GM19324 (cell line): ENCODE data around the gene TMEM14B.
"Not testable (repeated sequence)": the region's sequence is repeated elsewhere in the genome, so short reads cannot be mapped to it uniquely, and the experiment has no call there.

Source experiments
- ATAC-seq: cut with Tn5 transposase; IDR thresholded peaks from one replicate; pipeline ENCODE4 v1.9.1; 2021; ENCODE audit warnings: mild to moderate bottlenecking, moderate library complexity; ENCODE audit not compliant: unreplicated experiment, low FRiP score

TMEM14B gene

DNA sequence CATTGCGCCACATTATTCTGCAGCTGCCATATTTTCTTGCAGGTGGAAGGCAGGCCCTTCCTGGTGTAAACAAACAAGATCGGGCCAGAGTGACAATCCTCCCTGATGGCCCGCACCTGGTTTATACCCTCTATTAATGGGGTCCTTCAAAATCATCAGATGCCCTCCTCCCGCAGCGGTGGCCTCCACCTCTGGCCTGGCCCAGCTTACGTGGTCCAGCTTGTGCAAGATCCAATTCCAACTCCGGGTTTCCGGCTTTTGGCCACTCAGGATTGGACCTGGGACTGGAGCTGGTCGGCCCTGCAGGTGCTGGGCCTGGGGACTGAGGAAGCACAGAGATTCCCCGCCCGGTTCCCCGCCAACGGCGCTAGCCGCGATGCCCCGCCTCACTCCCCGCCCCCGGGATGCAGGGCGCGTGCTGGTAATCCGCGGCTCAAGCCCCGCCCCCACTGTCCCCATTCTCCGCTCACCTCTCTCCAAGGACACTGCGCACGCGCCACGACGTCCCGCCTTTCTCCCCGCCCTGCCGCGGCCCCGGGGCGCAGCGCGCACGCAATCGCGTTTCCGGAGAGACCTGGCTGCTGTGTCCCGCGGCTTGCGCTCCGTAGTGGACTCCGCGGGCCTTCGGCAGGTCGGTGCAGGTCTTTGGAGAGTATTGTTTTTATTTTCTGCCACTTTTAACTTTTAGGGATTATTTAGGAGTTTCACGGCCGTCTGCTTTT is at the start of gene TMEM14B:
Gene TMEM14B, plus strand, starts transcription at position 555 of the 722 bp plus-strand sequence. CDS start 1,441 bp downstream, outside the sequence.
- ATAC-seq: peak; percentile 99

DNA sequence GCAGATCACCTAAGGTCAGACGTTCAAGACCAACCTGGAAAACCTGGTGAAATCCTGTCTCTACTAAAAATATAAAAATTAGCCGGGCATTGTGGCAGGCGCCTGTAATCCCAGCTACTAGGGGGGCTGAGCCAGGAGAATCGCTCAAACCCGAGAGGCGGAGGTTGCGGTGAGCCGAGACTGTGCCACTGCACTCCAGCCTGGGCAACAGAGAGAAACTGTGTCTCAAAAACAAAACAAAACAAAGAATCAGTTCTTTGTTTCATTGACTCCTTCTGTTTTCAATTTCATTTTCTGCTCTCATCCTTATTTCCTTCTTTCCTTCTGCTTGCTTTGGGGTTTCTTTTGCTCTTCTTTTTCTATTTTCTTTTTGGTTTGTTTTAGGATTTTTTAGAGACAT is 33.6 kb upstream of the TMEM14B start:
- no peak for ATAC-seq

DNA sequence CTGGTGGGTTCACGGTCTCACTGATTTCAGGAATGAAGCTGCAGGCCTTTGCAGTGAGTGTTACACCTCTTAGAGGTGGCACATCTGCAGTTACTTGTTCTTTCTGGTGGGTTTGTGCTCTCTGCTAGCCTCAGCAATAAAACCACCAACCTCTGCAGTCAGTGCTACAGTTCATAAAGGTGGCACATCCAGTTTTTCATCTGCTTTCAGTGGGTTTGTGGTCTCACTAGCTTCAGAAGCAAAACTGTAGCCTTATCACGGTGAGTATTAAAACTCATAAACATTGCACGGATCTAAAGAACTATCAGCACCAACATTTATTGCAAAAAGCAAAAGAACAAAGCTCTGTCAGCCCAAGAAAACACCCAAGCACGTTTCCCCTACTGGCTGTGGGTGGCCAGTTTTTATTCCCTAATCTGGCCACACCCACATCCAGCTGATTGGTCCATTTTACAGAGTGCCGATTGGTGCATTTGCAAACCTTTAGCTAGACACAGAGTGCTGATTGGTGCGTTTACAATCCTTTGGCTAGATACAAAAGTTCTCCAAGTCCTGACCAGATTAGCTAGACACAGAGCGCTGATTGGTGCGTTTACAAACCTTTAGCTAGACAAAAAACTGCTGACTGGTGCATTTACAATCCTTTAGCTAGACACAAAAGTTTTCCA is 28.2 kb upstream of the TMEM14B start:
- ATAC-seq: no peak

DNA sequence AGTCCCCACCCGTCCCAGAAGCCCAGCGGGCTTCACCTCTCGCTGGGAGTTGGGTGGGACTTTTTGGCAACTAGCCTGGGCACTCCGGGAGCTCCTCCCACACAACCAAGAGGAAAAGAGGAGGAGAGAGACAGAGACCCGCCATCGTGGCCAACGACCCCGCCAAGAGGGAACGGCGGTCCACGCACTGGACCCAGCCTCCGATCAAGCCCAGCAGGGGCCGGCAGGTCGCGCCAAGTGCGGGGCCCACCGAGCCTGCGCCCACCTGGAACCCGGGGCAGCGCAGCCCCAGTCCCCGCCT is 27.7 kb upstream of the TMEM14B start:
- no peak for ATAC-seq

DNA sequence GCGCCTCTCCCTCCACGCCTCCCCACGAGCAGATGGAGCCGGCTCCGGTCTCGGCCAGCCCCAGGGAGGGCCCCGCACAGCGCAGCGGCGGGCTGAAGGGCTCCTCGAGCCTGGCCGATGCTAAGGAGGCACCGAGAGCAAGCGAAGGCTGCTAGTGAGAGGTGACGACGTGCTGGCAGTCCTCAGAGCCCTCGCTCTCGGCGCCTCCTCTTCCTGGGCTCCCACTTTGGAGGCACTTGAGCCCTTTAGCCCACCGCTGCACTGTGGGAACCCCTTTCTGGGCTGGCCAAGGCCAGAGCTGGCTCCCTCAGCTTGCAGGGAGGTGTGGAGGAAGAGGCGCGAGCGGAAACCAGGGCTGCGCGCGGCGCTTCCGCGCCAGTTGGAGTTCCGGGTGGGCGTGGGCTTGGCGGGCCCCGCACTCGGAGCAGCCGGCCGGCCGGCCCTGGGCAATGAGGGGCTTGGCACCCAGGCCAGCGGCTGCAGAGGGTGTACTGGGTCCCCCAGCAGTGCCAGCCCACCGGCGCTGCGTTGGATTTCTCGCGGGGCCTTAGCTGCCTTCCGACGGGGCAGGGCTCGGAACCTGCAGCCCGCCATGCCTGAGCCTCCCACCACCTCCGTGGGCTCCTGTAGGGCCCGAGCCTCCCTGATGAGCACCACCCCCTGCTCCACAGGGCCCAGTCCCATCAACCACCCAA is 27.2 kb upstream of the TMEM14B start:
- no peak for ATAC-seq

DNA sequence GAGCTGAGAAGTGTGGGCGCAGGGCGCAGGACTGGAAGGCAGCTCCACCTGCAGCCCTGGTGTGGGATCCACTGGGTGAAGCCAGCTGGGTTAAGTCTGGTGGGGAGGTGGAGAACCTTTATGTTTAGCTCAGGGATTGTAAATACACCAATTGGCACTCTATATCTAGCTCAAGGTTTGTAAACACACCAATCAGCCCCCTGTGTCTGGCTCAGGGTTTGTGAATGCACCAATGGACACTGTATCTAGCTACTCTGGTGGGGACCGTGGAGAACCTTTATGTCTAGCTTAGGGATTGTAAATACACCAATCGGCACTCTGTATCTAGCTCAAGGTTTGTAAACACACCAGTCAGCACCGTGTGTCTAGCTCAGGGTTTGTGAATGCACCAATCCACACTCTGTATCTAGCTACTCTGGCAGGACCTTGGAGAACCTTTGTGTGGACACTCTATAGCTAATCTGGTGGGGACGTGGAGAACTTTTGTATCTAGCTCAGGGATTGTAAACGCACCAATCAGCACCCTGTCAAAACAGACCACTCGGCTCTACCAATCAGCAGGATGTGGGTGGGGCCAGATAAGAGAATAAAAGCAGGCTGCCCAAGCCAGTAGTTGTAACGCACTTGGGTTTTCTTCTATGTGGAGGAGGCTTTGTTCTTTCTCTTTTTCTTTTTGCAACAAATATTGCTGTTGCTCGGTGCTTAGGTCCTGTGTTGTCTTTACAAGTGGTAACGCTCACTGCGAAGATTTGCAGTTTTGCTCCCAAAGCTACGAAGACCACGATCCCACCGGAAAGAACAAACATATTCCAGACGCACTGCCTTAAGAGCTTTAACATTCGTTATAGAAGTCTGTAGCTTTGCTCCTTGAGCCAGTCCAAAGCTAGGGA is 26.4 kb upstream of the TMEM14B start:
- not testable (repeated sequence) for ATAC-seq

DNA sequence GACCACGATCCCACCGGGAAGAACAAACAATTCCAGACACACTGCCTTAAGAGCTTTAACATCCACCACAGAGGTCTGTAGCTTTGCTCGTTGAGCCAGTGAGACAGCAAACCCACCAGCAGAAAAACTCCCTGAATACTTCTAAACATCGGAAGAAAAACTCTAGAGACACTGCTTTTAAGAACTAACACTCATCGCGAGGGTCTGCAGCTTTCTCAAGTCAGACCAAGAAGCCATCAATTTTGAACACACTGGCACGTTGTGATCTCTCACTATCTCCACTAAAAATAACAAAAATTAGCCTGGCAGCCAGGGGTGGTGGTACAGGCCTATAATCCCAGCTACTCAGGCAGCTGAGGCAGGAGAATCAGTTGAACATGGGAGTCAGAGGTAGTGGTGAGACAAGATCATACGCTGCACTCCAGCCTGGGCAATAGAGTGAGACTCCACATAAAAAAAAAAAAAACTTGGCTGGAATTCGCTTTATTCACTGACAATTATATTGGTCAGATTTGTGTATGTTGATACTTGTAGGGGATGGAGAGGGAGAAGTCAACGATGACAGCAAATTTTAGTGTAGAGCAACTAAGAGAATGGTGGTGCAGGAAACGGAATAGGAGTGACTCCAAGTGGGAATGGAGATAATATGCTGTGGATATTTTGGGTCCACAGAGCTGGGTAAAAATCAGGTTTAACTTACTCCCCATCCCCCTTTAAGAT is 25.6 kb upstream of the TMEM14B start:
- no peak for ATAC-seq

DNA sequence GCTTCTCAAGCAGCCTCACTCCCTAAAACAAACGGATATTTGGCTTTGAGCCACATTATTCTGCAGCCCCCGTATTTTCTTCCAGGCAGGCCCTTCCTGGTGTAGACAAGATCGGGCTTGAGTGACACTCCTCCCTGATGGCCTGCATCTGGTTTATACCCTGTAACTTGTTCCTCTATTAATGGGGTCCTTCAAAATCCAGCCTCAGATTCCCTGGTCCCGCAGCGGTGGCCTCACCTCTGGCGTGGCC is 25.1 kb upstream of the TMEM14B start:
- no peak for ATAC-seq

DNA sequence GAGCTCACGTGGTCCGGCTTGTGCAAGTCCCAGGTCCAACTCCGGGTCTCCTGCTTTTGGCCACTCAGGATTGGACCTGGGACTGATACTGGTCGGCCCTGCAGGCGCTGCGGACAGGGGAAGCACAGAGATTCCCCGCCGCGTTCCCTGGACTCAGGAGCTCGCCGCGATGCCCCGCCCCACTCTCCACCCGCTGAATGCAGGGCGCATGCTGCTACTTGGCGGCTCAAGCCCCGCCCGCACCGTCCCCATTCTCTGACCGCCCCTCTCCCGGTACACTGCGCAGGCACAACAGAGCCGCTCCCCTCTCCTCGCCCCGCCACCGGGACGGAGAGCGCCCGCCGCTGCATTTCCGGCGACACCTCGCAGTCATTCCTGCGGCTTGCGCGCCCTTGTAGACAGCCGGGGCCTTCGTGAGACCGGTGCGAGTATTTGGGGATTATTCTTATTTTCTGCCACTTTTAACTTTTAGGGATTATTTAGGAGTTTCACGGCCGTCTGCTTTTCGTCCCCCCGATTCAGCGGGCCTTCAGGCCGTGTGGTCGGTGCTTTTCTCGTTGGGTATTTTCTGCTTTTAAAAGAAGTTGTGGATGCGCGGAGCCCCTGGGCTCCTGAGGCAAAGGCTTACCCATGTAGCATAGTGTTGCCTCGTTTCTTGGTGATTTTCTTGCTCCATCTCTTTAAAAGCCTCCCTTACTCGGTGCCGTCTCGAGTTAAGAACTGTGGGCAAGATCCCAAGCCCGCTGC is 24.6 kb upstream of the TMEM14B start, which contains the start of gene TMEM14C:
Gene TMEM14C, plus strand, starts transcription at position 251 of the 747 bp plus-strand sequence. CDS start 1,544 bp downstream, outside the sequence.
- peak; percentile 98 for ATAC-seq

DNA sequence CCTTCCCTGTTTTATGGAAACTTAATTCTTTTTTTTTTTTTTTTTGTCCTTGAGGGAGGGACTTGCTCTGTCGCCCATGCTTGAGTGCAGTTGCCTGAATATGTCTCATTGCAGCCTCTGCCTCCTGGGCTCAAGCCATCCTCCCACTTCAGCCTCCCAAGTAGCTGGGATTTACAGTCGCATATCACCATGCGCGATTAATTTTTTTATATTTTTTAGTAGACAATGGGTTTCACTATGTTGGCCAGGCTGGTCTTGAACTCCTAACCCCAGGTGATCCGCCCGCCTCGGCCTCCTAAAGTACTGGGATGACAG is 24.1 kb upstream of the TMEM14B start:
- no peak for ATAC-seq

DNA sequence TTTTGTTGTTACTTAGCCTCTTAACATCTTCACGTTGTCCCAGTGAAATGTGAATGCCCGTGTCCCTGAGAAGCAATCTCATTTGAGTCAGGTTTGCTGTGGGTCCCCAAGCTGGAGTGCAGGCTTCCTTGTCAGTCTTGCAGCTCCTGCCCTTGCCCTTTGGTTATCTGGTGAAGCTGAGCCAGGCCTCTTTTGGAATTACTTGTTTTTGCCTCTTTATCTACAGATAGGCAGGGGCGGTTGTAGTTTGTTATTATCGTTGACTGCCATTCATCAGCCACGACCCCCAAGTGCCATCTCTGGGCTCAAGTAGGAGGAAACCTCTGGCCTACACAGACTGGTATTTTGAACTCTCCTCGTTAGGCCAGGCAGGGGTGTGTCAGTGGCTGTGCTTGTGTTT is 22.6 kb upstream of the TMEM14B start:
- ATAC-seq: no peak

DNA sequence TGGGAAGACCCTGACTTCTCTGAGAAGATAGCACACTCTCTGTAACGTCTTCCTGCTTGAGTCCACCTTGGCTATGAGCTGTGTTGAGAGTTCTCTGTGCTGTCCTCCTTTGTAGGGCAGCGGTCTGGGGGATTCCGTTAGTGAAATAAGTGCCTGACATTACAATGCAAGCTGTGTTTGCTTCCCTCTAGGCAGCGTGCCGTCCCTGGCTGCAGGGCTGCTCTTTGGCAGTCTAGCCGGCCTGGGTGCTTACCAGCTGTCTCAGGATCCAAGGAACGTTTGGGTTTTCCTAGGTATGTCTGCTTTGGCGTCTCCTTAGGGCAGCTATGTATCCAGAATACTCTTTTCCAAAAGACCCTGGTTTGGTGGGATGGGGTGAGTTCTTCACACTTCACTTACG is 21.9 kb upstream of the TMEM14B start:
- ATAC-seq: no peak

DNA sequence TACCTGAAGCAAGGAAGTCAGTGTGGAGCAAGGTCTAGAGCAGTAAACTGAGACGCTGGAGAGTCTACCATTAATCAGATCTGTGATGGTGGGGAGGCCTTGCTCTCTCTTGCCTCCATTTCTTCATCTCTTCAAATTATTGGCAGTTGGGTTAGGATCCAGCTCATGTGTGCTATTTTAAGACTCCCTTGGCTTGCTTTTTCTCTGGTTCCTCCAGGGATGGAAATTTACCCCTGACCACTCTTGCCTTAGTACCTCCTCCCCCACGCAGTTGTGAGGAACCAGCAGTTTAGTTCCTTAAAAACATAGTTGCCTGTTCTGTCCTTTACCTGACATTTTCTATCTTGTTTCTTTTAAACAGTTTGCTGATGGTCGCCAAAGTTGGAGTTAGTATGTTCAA is 17.4 kb upstream of the TMEM14B start:
- ATAC-seq: no peak

DNA sequence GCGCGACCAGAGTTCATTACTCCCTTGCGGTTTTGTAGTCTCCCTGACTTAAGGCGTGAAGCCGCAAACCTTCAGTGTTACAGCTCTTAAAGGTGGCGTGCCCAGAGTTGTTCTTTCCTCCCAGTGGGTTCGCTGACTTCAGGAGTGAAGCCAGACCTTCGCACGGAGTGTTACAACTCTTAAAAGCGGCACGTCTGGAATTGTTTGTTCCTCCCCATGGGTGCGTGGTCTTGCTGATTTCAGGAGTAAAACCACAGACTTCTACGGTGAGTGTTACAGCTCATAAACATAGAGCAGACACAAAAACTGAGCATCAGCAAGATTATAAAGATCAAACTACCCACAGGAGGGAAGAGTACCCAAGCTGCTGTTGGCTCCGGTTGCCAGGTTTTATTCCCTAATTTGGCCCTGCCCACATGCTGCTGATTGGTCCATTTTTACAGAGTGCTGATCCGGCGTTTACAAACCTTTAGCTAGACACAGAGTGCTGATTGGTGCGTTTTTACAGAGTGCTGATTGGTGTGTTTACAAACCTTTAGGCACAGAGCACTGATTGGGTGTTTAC is 14.4 kb upstream of the TMEM14B start:
- ATAC-seq: no peak

DNA sequence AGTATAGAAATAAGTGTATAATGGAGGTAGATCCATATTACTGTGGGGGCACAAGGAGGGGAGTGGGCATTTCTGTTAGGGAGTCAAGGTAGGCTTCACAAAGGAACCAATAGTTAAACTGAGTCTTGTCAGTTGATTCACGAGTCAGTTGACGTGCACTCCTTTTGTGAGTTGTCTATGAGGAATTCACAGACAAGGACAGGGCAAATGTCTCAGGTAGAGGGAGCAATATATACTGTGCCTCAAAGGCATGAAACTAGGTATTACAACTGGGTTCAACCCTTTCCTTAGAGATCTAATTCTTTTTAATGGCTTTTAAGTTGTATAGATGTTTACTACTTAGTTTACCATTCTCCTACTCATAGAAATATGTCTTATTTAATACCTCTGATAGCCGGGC is 13.7 kb upstream of the TMEM14B start:
- no peak for ATAC-seq

DNA sequence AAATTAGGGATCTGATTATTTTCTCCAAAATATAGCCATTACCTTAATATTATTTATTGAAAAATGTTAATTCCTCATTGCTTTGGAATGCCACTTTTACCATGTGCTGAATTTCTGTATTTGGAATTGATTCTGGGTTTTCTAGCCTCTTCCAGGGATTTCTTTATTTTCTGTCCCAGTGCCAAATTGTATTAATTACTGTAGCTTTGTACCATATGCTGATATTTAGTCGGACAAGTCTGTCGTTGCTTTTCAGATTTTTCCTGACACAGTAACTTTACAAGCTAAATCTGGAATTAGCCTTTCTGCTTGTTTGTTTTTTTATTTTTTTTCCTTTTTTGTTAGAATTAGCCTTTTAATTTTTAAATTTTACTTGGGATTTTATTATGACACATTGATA is 10.9 kb upstream of the TMEM14B start:
- ATAC-seq: no peak

DNA sequence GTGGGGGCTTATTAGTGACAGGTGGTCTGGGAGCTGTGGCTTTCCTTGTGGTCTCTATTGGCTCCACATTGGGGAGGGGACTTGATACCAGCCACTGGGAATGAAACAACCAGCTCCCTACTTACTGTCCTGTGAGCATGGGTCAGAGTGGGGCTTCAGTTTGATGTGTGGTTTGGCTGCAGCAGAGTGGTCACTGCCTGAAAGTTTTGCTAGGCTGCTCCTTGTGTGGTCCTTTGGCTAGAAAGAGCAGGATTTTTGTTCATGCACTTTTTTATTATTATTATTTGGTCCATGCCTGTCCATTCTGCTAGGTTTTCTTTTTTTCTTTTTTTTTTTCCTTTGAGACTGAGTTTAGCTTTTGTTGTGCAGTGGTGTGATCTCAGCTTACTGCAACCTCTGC is 7.5 kb upstream of the TMEM14B start:
- ATAC-seq: no peak

DNA sequence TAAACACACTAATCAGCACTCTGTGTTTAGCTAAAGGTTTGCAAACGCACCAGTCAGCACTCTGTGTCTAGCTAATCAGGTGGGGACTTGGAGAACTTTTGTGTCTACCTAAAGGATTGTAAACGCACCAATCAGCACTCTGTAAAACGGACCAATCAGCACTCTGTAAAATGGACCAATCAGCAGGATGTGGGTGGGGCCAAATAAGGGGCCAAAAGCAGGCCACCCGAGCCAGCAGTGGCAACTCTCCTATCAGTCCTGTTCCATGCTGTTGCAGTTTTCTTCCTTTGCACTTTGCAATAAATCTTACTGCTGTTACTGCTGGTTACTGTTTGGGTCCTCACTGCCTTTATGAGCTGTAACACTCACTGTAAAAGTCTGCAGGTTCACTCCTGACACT is 6.0 kb upstream of the TMEM14B start:
- not testable (repeated sequence) for ATAC-seq

DNA sequence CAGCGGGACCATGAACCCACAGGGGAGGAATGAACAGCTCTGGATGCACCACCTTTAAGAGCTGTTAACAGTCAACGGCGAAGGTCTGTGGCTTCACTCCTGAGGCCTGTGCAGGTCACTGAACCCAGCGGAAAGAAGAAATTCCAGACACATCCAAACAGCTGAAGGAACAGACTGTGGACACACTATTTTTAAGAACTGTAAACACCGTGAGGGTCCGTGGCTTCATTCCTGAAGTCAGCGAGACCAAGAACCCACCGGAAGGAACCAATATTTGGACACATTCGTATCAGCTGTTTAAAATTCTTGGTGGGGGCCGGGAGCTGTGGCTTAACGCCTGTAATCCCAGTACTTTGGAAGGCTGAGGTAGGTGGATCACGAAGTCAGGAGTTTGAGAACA is 5.4 kb upstream of the TMEM14B start:
- no peak for ATAC-seq

DNA sequence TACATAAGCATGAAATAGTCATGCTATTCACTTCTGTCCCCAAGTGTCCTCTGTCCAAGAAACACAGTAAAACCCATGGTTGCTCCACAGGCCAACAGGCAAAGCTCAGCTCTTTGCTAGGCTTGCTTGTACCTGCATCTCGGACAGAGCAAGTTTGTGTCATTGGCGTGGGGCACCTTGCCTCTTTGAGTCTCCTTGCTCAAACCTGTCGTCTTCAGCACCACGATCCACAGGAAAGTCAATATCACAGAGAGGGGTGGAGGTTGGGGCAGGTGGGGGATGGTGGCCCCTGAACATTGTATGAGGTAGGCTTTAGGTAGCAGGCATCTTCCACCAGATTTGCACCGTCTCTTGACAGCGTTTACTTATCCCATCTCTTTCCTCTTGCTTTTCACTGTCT is 4.1 kb upstream of the TMEM14B start:
- ATAC-seq: no peak
